ENCODE results near the gene MED12L. TPM values are rescaled to one million over a fixed set of nuclear protein-coding genes. Genes with fewer than 3 reads are reported as not detected.
"Not testable (repeated sequence)": the region's sequence is repeated elsewhere in the genome, so short reads cannot be mapped to it uniquely, and the experiment has no call there.

MED12L gene
- polyA plus RNA-seq, result under 1 TPM in 2 of 3 donors, not detected in 1; 0.03 to 0.09 TPM

GRCh38 chr3:151085227-151085888, at the start of gene MED12L:
Gene MED12L (plus strand): TSS chr3:151085664. CDS start chr3:151086927, 1,263 bp downstream.
- 0 to 2% (median 1%) methylated on average over 64 to 84 of the region's 84 CpGs for WGBS, 3 donors

GRCh38 chr3:151037746-151038477, 47.6 kb upstream of the MED12L start:
- 38 to 51% (median 38%) methylated on average over 4 of the region's 4 CpGs for WGBS, 3 donors
- no peak overlapping the region for H3K27ac ChIP-seq (ENCODE audit: low read depth, low read length)

More at GRCh38 chr3:151085227-151085888, at the start of gene MED12L:
- no peak within 1 kb of the TSS for H3K27ac ChIP-seq (ENCODE audit: low read depth, low read length)

GRCh38 chr3:151044706-151045105, 40.8 kb upstream of the MED12L start:
- WGBS, 3 donors, result 95 to 100% (median 96%) methylated on average over 1 of the region's 1 CpG

GRCh38 chr3:151047636-151048035, 37.8 kb upstream of the MED12L start:
- no peak overlapping the region for H3K27ac ChIP-seq (ENCODE audit: low read depth, low read length)

More at GRCh38 chr3:151044706-151045105, 40.8 kb upstream of the MED12L start:
- H3K27ac ChIP-seq (ENCODE audit: low read depth, low read length), result no peak overlapping the region

- no peak overlapping the region for H3K27ac ChIP-seq (ENCODE audit: low read depth, low read length)
- WGBS, 3 donors, result 100% methylated on average over 1 of the region's 1 CpG
Measured at GRCh38 chr3:151051533-151051932, 33.9 kb upstream of the MED12L start.

- H3K27ac ChIP-seq (ENCODE audit: low read depth, low read length), result no peak overlapping the region
- 69 to 92% (median 91%) methylated on average over 4 of the region's 4 CpGs for WGBS, 3 donors
Measured at GRCh38 chr3:151052346-151052745, 33.1 kb upstream of the MED12L start.

- no peak overlapping the region for H3K27ac ChIP-seq (ENCODE audit: low read depth, low read length)
- 83 to 86% (median 83%) methylated on average over 3 of the region's 3 CpGs for WGBS, 3 donors
Measured at GRCh38 chr3:151052756-151053155, 32.7 kb upstream of the MED12L start.

- H3K27ac ChIP-seq (ENCODE audit: low read depth, low read length), result no peak overlapping the region
- WGBS, 3 donors, result 72 to 84% (median 73%) methylated on average over 7 of the region's 7 CpGs
Measured at GRCh38 chr3:151058740-151059139, 26.7 kb upstream of the MED12L start.

GRCh38 chr3:151062611-151063010, 22.9 kb upstream of the MED12L start:
- no peak overlapping the region for H3K27ac ChIP-seq (ENCODE audit: low read depth, low read length)
- WGBS, 3 donors, result 11 to 33% (median 18%) methylated on average over 1 of the region's 1 CpG

- WGBS, 3 donors, result 63 to 72% (median 68%) methylated on average over 2 of the region's 2 CpGs
Measured at GRCh38 chr3:151067158-151067557, 18.3 kb upstream of the MED12L start.

GRCh38 chr3:151072842-151073241, 12.6 kb upstream of the MED12L start:
- not testable (repeated sequence) for H3K27ac ChIP-seq (ENCODE audit: low read depth, low read length)
- 85 to 92% (median 91%) methylated on average over 7 of the region's 7 CpGs for WGBS, 3 donors

More at GRCh38 chr3:151067158-151067557, 18.3 kb upstream of the MED12L start:
- H3K27ac ChIP-seq (ENCODE audit: low read depth, low read length), result no peak overlapping the region

- WGBS, 3 donors, result 45 to 71% (median 63%) methylated on average over 1 of the region's 1 CpG
Measured at GRCh38 chr3:151074256-151074655, 11.2 kb upstream of the MED12L start.

GRCh38 chr3:151075869-151076562, 9.4 kb upstream of the MED12L start:
- H3K27ac ChIP-seq (ENCODE audit: low read depth, low read length), result no peak overlapping the region
- WGBS, 3 donors, result 79 to 92% (median 92%) methylated on average over 3 of the region's 3 CpGs

More at GRCh38 chr3:151074256-151074655, 11.2 kb upstream of the MED12L start:
- H3K27ac ChIP-seq (ENCODE audit: low read depth, low read length), result no peak overlapping the region

GRCh38 chr3:151076626-151077025, 8.8 kb upstream of the MED12L start:
- 91 to 99% (median 95%) methylated on average over 4 of the region's 4 CpGs for WGBS, 3 donors
- no peak overlapping the region for H3K27ac ChIP-seq (ENCODE audit: low read depth, low read length)

- WGBS, 3 donors, result 90 to 95% (median 93%) methylated on average over 1 of the region's 1 CpG
- H3K27ac ChIP-seq (ENCODE audit: low read depth, low read length), result not testable (repeated sequence)
Measured at GRCh38 chr3:151081082-151081481, 4.4 kb upstream of the MED12L start.

GRCh38 chr3:151082880-151083838, 2.3 kb upstream of the MED12L start:
- 39 to 55% (median 53%) methylated on average over 5 of the region's 5 CpGs for WGBS, 3 donors
- H3K27ac ChIP-seq (ENCODE audit: low read depth, low read length), result no peak overlapping the region

- WGBS, 3 donors, result 32 to 49% (median 44%) methylated on average over 14 of the region's 14 CpGs
- no peak overlapping the region for H3K27ac ChIP-seq (ENCODE audit: low read depth, low read length)
Measured at GRCh38 chr3:151084893-151085226, 604 bp upstream of the MED12L start.

GRCh38 chr3:151085889-151086483, 522 bp downstream of the MED12L start:
- WGBS, 3 donors, result 0 to 2% (median 1%) methylated on average over 51 to 60 of the region's 60 CpGs
- no peak overlapping the region for H3K27ac ChIP-seq (ENCODE audit: low read depth, low read length)
